ENCODE measurements around the gene TGM6.

The TGM6 gene

GRCh38 chr20:2463616-2464365, 83.1 kb downstream of the TGM6 start:
- TF ChIP-seq EP300 (IDR thresholded peaks at IDR 0.05; ENCODE audit: borderline replicate concordance) (no peak), YY1 (IDR thresholded peaks at IDR 0.05; ENCODE audit: low read depth) (no peak), ZBTB7A (IDR thresholded peaks at IDR 0.05; ENCODE audit: low read depth) (no peak), NFIC (IDR thresholded peaks at IDR 0.05) (no peak), TAF1 (IDR thresholded peaks at IDR 0.05; ENCODE audit: low read depth) (no peak), CEBPB (IDR thresholded peaks at IDR 0.05) (no peak), CREB1 (IDR thresholded peaks at IDR 0.05; ENCODE audit: low read depth) (no peak), RAD21 (IDR thresholded peaks at IDR 0.05; ENCODE audit: low read depth) (no peak), MAX (IDR thresholded peaks at IDR 0.05) (no peak), TEAD4 (IDR thresholded peaks at IDR 0.05) (no peak)
- TF ChIP-seq, protein P1, sequence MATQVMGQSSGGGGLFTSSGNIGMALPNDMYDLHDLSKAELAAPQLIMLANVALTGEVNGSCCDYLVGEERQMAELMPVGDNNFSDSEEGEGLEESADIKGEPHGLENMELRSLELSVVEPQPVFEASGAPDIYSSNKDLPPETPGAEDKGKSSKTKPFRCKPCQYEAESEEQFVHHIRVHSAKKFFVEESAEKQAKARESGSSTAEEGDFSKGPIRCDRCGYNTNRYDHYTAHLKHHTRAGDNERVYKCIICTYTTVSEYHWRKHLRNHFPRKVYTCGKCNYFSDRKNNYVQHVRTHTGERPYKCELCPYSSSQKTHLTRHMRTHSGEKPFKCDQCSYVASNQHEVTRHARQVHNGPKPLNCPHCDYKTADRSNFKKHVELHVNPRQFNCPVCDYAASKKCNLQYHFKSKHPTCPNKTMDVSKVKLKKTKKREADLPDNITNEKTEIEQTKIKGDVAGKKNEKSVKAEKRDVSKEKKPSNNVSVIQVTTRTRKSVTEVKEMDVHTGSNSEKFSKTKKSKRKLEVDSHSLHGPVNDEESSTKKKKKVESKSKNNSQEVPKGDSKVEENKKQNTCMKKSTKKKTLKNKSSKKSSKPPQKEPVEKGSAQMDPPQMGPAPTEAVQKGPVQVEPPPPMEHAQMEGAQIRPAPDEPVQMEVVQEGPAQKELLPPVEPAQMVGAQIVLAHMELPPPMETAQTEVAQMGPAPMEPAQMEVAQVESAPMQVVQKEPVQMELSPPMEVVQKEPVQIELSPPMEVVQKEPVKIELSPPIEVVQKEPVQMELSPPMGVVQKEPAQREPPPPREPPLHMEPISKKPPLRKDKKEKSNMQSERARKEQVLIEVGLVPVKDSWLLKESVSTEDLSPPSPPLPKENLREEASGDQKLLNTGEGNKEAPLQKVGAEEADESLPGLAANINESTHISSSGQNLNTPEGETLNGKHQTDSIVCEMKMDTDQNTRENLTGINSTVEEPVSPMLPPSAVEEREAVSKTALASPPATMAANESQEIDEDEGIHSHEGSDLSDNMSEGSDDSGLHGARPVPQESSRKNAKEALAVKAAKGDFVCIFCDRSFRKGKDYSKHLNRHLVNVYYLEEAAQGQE (IDR thresholded peaks at IDR 0.05; ENCODE audit: low read depth): no peak

DNA sequence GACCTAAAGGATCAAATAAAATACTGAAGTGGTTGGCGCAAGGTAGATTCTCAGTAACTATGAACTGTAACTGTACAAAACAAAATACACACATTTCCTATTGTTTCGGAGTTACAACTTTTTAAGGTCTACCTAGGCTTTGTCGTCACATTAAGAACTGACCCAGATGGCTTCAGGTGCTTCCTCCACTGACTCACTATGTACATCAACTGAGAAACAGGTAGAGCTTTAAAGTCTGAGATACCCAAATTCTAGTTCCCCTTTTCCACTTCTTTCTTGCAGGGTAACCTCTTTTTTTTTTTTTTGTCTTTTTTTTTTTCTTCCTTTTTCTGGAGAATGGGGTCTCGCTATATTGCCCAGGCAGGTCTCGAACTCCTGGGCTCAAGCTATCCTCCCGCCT, 84.4 kb downstream of the TGM6 start:
- no peak for TF ChIP-seq EP300 (IDR thresholded peaks at IDR 0.05; ENCODE audit: borderline replicate concordance)
- TF ChIP-seq FOXM1 (IDR thresholded peaks at IDR 0.05; ENCODE audit: borderline replicate concordance, low read depth): no peak
- no peak for TF ChIP-seq RAD21 (IDR thresholded peaks at IDR 0.05; ENCODE audit: low read depth)
- no peak for TF ChIP-seq EGR1 (IDR thresholded peaks at IDR 0.05)
- no peak for TF ChIP-seq NFIC (IDR thresholded peaks at IDR 0.05)
- TF ChIP-seq ZBTB7A (IDR thresholded peaks at IDR 0.05; ENCODE audit: low read depth): no peak
- no peak for TF ChIP-seq TAF1 (IDR thresholded peaks at IDR 0.05; ENCODE audit: low read depth)

DNA sequence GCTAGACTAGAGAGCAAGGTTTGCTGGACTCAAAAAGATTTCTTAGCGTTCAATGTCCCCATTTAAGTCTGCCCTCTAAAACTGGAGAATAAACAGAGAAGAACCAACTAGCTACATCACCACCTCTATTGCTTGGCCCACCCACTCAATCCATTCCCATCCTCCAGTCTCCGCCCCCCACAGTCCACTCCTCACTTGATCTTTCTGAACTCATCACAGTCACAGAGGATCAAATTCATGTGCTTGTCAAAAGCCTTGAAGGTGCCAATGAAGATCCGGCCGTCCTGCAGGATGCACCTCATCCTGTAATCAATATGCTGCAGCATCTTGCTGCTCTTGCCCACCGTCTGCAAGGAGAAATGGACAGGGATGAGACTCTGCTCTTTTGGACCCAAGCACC, 86.7 kb downstream of the TGM6 start:
- TF ChIP-seq CREB1 (IDR thresholded peaks at IDR 0.05; ENCODE audit: low read depth): no peak
- no peak for TF ChIP-seq TEAD4 (IDR thresholded peaks at IDR 0.05)
- TF ChIP-seq NFIC (IDR thresholded peaks at IDR 0.05): no peak
- TF ChIP-seq, protein P2, sequence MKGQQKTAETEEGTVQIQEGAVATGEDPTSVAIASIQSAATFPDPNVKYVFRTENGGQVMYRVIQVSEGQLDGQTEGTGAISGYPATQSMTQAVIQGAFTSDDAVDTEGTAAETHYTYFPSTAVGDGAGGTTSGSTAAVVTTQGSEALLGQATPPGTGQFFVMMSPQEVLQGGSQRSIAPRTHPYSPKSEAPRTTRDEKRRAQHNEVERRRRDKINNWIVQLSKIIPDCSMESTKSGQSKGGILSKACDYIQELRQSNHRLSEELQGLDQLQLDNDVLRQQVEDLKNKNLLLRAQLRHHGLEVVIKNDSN (IDR thresholded peaks at IDR 0.05): no peak
- no peak for TF ChIP-seq YY1 (IDR thresholded peaks at IDR 0.05; ENCODE audit: low read depth)

DNA sequence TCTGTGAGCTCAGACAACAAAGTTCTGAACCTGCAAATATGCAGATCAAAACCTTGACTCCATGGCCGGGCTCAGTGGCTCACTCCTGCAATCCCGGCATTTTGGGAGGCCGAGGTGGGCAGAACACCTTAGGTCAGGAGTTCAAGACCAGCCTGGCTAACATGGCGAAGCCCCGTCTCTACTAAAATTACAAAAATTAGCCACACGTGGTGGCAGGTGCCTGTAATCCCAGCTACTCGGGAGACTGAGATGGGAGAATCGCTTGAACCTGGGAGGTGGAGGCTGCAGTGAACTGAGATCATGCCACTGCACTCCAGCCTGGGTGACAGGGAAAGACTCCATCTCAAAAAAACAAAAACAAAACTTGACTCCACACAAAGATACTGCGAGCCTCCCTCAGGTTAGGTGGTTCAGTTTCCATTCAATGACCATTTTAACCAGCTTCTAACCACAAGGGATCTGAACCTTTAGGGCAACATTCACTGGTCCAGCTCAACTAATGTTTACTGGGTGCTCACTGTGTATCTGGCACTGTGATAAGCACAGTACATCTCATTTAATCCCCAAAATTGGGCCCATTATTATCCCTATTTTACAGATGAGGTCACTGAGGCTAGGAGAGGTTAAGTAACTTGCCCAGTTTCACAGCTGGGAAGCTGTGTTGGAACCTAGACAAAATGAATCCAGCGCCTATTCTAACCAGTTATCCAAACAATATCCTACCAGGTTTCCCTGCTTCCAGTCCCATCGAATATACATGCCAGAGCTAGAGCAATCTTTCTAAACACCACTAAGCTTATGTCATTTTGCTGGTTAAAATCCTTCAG, 88.1 kb downstream of the TGM6 start:
- no peak for TF ChIP-seq TCF12 (IDR thresholded peaks at IDR 0.05; ENCODE audit: low read depth)
- TF ChIP-seq NFIC (IDR thresholded peaks at IDR 0.05): no peak
- no peak for TF ChIP-seq MAX (IDR thresholded peaks at IDR 0.05)
- TF ChIP-seq TAF1 (IDR thresholded peaks at IDR 0.05; ENCODE audit: low read depth): no peak

DNA sequence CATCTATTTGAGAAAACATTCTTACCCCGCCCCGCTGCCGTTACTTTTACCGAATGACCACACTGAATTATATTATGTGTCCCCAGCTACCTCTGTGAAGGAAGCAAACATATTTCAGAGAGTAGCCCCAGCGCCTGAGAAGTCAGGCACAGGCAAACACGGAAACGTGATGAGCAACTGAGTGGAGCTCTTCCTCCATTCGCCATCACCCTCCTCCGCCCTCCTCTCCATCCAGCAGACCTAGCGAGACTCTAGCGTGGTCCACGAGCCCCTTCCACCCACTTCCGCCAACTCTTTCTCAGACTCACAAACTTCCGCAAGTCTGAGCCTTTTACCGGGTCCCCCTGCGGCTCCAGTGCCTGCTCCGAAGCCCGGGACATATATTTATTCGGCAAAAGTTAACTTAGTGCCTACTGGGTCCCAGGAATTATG, 89.3 kb downstream of the TGM6 start:
- TF ChIP-seq ZBTB7A (IDR thresholded peaks at IDR 0.05; ENCODE audit: low read depth) (no peak), YY1 (IDR thresholded peaks at IDR 0.05; ENCODE audit: low read depth) (0 out of 2 replicates have a peak, but pooled peaks have one; percentile 15)

GRCh38 chr20:2470423-2471193, 89.9 kb downstream of the TGM6 start, which contains the start of gene SNRPB:
Gene SNRPB, minus strand, starts transcription at chr20:2470789. Its CDS starts 99 bp downstream, at chr20:2470690.
- TF ChIP-seq, protein P1 (IDR thresholded peaks at IDR 0.05; ENCODE audit: low read depth): no peak
- TF ChIP-seq YY1 (IDR thresholded peaks at IDR 0.05; ENCODE audit: low read depth) (peak; percentile 57; the same call in 1 of the 2 replicates), FOXM1 (IDR thresholded peaks at IDR 0.05; ENCODE audit: borderline replicate concordance, low read depth) (no peak), TEAD4 (IDR thresholded peaks at IDR 0.05) (no peak; the same call in 1 of the 2 replicates), CEBPB (IDR thresholded peaks at IDR 0.05) (no peak), ZBTB7A (IDR thresholded peaks at IDR 0.05; ENCODE audit: low read depth) (no peak), RAD21 (IDR thresholded peaks at IDR 0.05; ENCODE audit: low read depth) (no peak), NFIC (IDR thresholded peaks at IDR 0.05) (peak; percentile 49), EGR1 (IDR thresholded peaks at IDR 0.05) (no peak), MAX (IDR thresholded peaks at IDR 0.05) (peak; percentile 91), TAF1 (IDR thresholded peaks at IDR 0.05; ENCODE audit: low read depth) (peak; percentile 99), CREB1 (IDR thresholded peaks at IDR 0.05; ENCODE audit: low read depth) (no peak), TCF12 (IDR thresholded peaks at IDR 0.05; ENCODE audit: low read depth) (peak; percentile 65; the same call in 1 of the 2 replicates), EP300 (IDR thresholded peaks at IDR 0.05; ENCODE audit: borderline replicate concordance) (peak; percentile 38; the same call in 1 of the 2 replicates)
- TF ChIP-seq, protein P2 (IDR thresholded peaks at IDR 0.05): no peak; the same call in 1 of the 2 replicates
